ENCODE results near the gene CHST2. TPM values are rescaled to one million over a fixed set of nuclear protein-coding genes. Genes with fewer than 3 reads are reported as not detected.
A peak's percentile ranks its signal among the peaks of the same experiment; 100 is the strongest.

The CHST2 gene
- total and polyA plus RNA-seq, 4 donors: 0.11 to 48.7 (median 0.93) TPM

- Histone ChIP-seq H3K9me3 (ENCODE audit: control insufficient read depth in 4 of 4, low read length in 3 of 4) (no peaks in the 10 kb centered on the region), H3K27me3 (ENCODE audit: control insufficient read depth in 4 of 4, insufficient read depth in 4 of 4, low read length in 3 of 4) (no peaks in the 10 kb centered on the region), H3K4me3 (ENCODE audit: low read depth in 1 of 3, low read length in 3 of 3) (no peak overlapping the region), H3K36me3 (ENCODE audit: control insufficient read depth in 4 of 4, insufficient read depth in 3 of 4, low read depth in 1 of 4, low read length in 3 of 4) (no peaks in the 10 kb centered on the region), H3K9ac (ENCODE audit: low read depth in 1 of 2, low read length in 2 of 2) (no peak overlapping the region), H3K4me1 (ENCODE audit: control insufficient read depth in 4 of 4, insufficient read depth in 4 of 4, low read length in 3 of 4) (no peaks in the 10 kb centered on the region), H3K27ac (ENCODE audit: low read depth in 1 of 2, low read length in 2 of 2) (no peak overlapping the region)
- no peak for TF ChIP-seq JUND (IDR thresholded peaks at IDR 0.05)
- TF ChIP-seq GABPA (IDR thresholded peaks at IDR 0.05 in 1 of 2, conservative IDR thresholded peaks at IDR 0.05 in 1 of 2): no peak
- no peak for TF ChIP-seq RXRA (IDR thresholded peaks at IDR 0.05)
- no peak for TF ChIP-seq TAF1 (conservative IDR thresholded peaks at IDR 0.05)
- no peak for TF ChIP-seq FOXA2 (IDR thresholded peaks at IDR 0.05)
- DNase-seq (ENCODE audit: low spot score): no peak
- 47% methylated on average over 4 of the region's 4 CpGs for WGBS
Measured at GRCh38 chr3:143155756-143156155, 36.2 kb downstream of the CHST2 start.

- no peak overlapping the region for H3K9ac ChIP-seq (ENCODE audit: low read depth in 1 of 2, low read length in 2 of 2)
- no peak for DNase-seq (ENCODE audit: low spot score)
- no peak for TF ChIP-seq HNF4G (IDR thresholded peaks at IDR 0.05)
- TF ChIP-seq FOXA1 (IDR thresholded peaks at IDR 0.05): no peak
- H3K36me3 ChIP-seq (ENCODE audit: control insufficient read depth in 4 of 4, insufficient read depth in 3 of 4, low read depth in 1 of 4, low read length in 3 of 4): no peaks in the 10 kb centered on the region
- 64% methylated on average over 2 of the region's 2 CpGs for WGBS
- no peaks in the 10 kb centered on the region for H3K4me1 ChIP-seq (ENCODE audit: control insufficient read depth in 4 of 4, insufficient read depth in 4 of 4, low read length in 3 of 4)
- no peaks in the 10 kb centered on the region for H3K9me3 ChIP-seq (ENCODE audit: control insufficient read depth in 4 of 4, low read length in 3 of 4)
- no peak overlapping the region for H3K4me3 ChIP-seq (ENCODE audit: low read depth in 1 of 3, low read length in 3 of 3)
- H3K27me3 ChIP-seq (ENCODE audit: control insufficient read depth in 4 of 4, insufficient read depth in 4 of 4, low read length in 3 of 4): no peaks in the 10 kb centered on the region
- no peak overlapping the region for H3K27ac ChIP-seq (ENCODE audit: low read depth in 1 of 2, low read length in 2 of 2)
Measured at GRCh38 chr3:143158014-143158988, 38.7 kb downstream of the CHST2 start.

DNA sequence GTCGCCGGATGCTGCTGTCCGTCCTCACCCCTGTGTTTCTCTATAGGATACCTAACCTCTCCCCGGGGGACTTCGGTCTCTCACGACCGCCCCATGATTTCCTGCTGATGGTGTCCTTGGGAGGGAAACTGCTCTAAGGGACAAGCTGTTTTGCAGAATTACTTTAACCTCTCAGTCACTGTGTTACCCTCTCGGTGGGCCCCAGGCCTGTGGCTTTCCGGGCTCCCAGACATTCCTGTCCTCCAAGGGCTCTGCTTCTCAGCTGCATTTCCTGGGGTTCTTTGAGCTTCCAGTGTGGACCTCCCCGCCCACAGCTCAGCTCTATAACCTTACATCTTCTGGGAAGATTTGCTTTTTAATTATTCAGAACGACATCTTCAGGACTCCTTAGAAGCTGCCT, 40.9 kb downstream of the CHST2 start:
- Histone ChIP-seq H3K27me3 (ENCODE audit: control insufficient read depth in 4 of 4, insufficient read depth in 4 of 4, low read length in 3 of 4) (no peaks in the 10 kb centered on the region), H3K9me3 (ENCODE audit: control insufficient read depth in 4 of 4, low read length in 3 of 4) (no peaks in the 10 kb centered on the region), H3K4me3 (ENCODE audit: low read depth in 1 of 3, low read length in 3 of 3) (no peak overlapping the region), H3K4me1 (ENCODE audit: control insufficient read depth in 4 of 4, insufficient read depth in 4 of 4, low read length in 3 of 4) (no peaks in the 10 kb centered on the region), H3K36me3 (ENCODE audit: control insufficient read depth in 4 of 4, insufficient read depth in 3 of 4, low read depth in 1 of 4, low read length in 3 of 4) (no peaks in the 10 kb centered on the region), H3K9ac (ENCODE audit: low read depth in 1 of 2, low read length in 2 of 2) (no peak overlapping the region), H3K27ac (ENCODE audit: low read depth in 1 of 2, low read length in 2 of 2) (no peak overlapping the region)
- DNase-seq (ENCODE audit: low spot score): no peak
- 80% methylated on average over 11 of the region's 11 CpGs for WGBS
- no peak for TF ChIP-seq RXRA (IDR thresholded peaks at IDR 0.05)
- no peak for TF ChIP-seq FOXA1 (IDR thresholded peaks at IDR 0.05)
- TF ChIP-seq NR2F2 (IDR thresholded peaks at IDR 0.05): no peak
- no peak for TF ChIP-seq YY1 (IDR thresholded peaks at IDR 0.05)
- TF ChIP-seq HNF4A (conservative IDR thresholded peaks at IDR 0.05): no peak

- Histone ChIP-seq H3K36me3 (ENCODE audit: control insufficient read depth in 4 of 4, insufficient read depth in 3 of 4, low read depth in 1 of 4, low read length in 3 of 4) (no peaks in the 10 kb centered on the region), H3K9me3 (ENCODE audit: control insufficient read depth in 4 of 4, low read length in 3 of 4) (no peaks in the 10 kb centered on the region), H3K4me1 (ENCODE audit: control insufficient read depth in 4 of 4, insufficient read depth in 4 of 4, low read length in 3 of 4) (no peaks in the 10 kb centered on the region), H3K27me3 (ENCODE audit: control insufficient read depth in 4 of 4, insufficient read depth in 4 of 4, low read length in 3 of 4) (no peaks in the 10 kb centered on the region), H3K27ac (ENCODE audit: low read depth in 1 of 2, low read length in 2 of 2) (peak overlapping the region in 1 of 2 donors; percentile 23), H3K4me3 (ENCODE audit: low read depth in 1 of 3, low read length in 3 of 3) (no peak overlapping the region), H3K9ac (ENCODE audit: low read depth in 1 of 2, low read length in 2 of 2) (no peak overlapping the region)
- no peak for TF ChIP-seq CTCF (IDR thresholded peaks at IDR 0.05; ENCODE audit: low read depth, low read length, missing input control)
- no peak for TF ChIP-seq HNF4A (conservative IDR thresholded peaks at IDR 0.05)
- no peak for TF ChIP-seq FOXA2 (IDR thresholded peaks at IDR 0.05)
- TF ChIP-seq SP1 (IDR thresholded peaks at IDR 0.05): no peak
- TF ChIP-seq HNF4G (IDR thresholded peaks at IDR 0.05): no peak
- no peak for TF ChIP-seq YY1 (IDR thresholded peaks at IDR 0.05)
- TF ChIP-seq NR2F2 (IDR thresholded peaks at IDR 0.05): no peak
- no peak for TF ChIP-seq FOXA1 (IDR thresholded peaks at IDR 0.05)
- no peak for TF ChIP-seq RXRA (IDR thresholded peaks at IDR 0.05)
- TF ChIP-seq, protein P1, sequence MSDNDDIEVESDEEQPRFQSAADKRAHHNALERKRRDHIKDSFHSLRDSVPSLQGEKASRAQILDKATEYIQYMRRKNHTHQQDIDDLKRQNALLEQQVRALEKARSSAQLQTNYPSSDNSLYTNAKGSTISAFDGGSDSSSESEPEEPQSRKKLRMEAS (IDR thresholded peaks at IDR 0.05): no peak
- TF ChIP-seq EGR1 (IDR thresholded peaks at IDR 0.05; ENCODE audit: low read depth in 2 of 2): no peak
- TF ChIP-seq GABPA (IDR thresholded peaks at IDR 0.05 in 1 of 2, conservative IDR thresholded peaks at IDR 0.05 in 1 of 2): no peak
- no peak for TF ChIP-seq JUND (IDR thresholded peaks at IDR 0.05)
- TF ChIP-seq TAF1 (conservative IDR thresholded peaks at IDR 0.05): no peak
- no peak for DNase-seq (ENCODE audit: low spot score)
- 73% methylated on average over 3 of the region's 3 CpGs for WGBS
Measured at GRCh38 chr3:143163562-143164100, 44.1 kb downstream of the CHST2 start.

Data from liver (tissue), 9 donors.